Sigmoid colon (tissue), 4 donors: ENCODE results near the gene MOK.

Experiments
- CTCF ChIP-seq, 4 experiments: fragments of 450-650 bp in 3 of 4; fragments of 200-600 bp in 1 of 4; IDR thresholded peaks; one replicate each; pipeline ENCODE4 v1.5.1; 2016 to 2019; ENCODE audit warnings: antibody characterized with exemption in 4 of 4, mild to moderate bottlenecking in 3 of 4, moderate library complexity in 2 of 4
- POLR2A ChIP-seq, 2 donors: fragments of 450-650 bp; IDR thresholded peaks; one replicate each; pipeline ENCODE4 v1.6.1; 2016; ENCODE audit warnings: antibody characterized with exemption in 2 of 2, mild to moderate bottlenecking in 2 of 2, moderate library complexity in 2 of 2
- POLR2AphosphoS5 ChIP-seq, 4 donors: sonication (generic); formaldehyde crosslinking; IDR thresholded peaks; one replicate each; pipeline ENCODE4 v1.6.1; 2017; ENCODE audit warnings: antibody characterized with exemption in 4 of 4

DNA sequence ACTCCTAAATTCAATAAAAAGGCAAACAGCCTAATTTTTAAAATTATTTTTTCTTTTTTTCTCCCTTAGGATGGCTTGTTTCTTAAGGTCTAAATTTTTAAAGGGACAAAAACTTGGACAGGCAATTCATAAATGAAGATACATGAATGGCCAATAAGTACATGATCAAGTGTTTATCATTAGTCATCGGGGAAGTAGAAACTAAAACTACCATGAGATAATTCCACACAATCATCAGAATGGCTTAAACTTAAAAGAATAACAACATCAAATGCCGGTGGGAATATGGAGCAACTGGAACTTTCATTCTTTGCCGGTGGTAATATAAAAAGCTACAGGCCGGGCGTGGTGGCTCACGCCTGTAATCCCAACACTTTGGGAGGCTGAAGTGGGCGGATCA, 29.1 kb downstream of the MOK start:
- no peak for TF ChIP-seq CTCF (IDR thresholded peaks at IDR 0.05)
- no peak for TF ChIP-seq POLR2AphosphoS5 (IDR thresholded peaks at IDR 0.05)
- TF ChIP-seq POLR2A (IDR thresholded peaks at IDR 0.05): no peak
